ENCODE measurements around the gene GIMAP5.
A peak's percentile ranks its signal among the peaks of the same experiment; 100 is the strongest.

Gene GIMAP5

GRCh38 chr7:150737265-150738055 is at the start of gene GIMAP5:
Gene GIMAP5, plus strand, starts transcription at chr7:150737418. Its CDS starts 3,467 bp downstream, at chr7:150740885.
- Histone ChIP-seq H3K27ac (ENCODE audit: low read depth, low read length) (peak within 1 kb of the TSS; percentile 68), H3K4me3 (ENCODE audit: low read depth in 1 of 2, low read length in 2 of 2) (peak within 1 kb of the TSS; percentile 72 to 75)

GRCh38 chr7:150688630-150689029 is 48.6 kb upstream of the GIMAP5 start:
- H3K9ac ChIP-seq (ENCODE audit: low read depth in 1 of 2, low read length in 2 of 2), result no peak overlapping the region
- peak overlapping the region in 1 of 2 donors; percentile 13 for H3K4me3 ChIP-seq (ENCODE audit: low read depth in 1 of 2, low read length in 2 of 2)
- peaks cover 12 to 26% of the 10 kb centered on the region in 2 donors for H3K36me3 ChIP-seq (ENCODE audit: control insufficient read depth in 1 of 2, insufficient read depth in 2 of 2, low read length in 2 of 2)
- peaks cover 5 to 9% of the 10 kb centered on the region in 2 donors for H3K4me1 ChIP-seq (ENCODE audit: control insufficient read depth in 1 of 2, insufficient read depth in 2 of 2, low read length in 2 of 2)
- peaks cover 0 to 4% of the 10 kb centered on the region in 2 donors for H3K9me3 ChIP-seq (ENCODE audit: control insufficient read depth in 1 of 2, low read length in 2 of 2)
- H3K27me3 ChIP-seq (ENCODE audit: control insufficient read depth in 1 of 2, insufficient read depth in 2 of 2, low read length in 2 of 2), result no peaks in the 10 kb centered on the region
- no peak overlapping the region for H3K27ac ChIP-seq (ENCODE audit: low read depth, low read length)

More at GRCh38 chr7:150737265-150738055, at the start of gene GIMAP5:
- no peaks in the 10 kb centered on the region for H3K27me3 ChIP-seq (ENCODE audit: control insufficient read depth in 1 of 2, insufficient read depth in 2 of 2, low read length in 2 of 2)
- H3K36me3 ChIP-seq (ENCODE audit: control insufficient read depth in 1 of 2, insufficient read depth in 2 of 2, low read length in 2 of 2), result peaks cover 0 to 4% of the 10 kb centered on the region in 2 donors
- no peaks in the 10 kb centered on the region for H3K9me3 ChIP-seq (ENCODE audit: control insufficient read depth in 1 of 2, low read length in 2 of 2)
- H3K4me1 ChIP-seq (ENCODE audit: control insufficient read depth in 1 of 2, insufficient read depth in 2 of 2, low read length in 2 of 2), result peaks cover 0 to 7% of the 10 kb centered on the region in 2 donors
- H3K9ac ChIP-seq (ENCODE audit: low read depth in 1 of 2, low read length in 2 of 2), result peak within 1 kb of the TSS; percentile 54 to 70

GRCh38 chr7:150695654-150696053 is 41.6 kb upstream of the GIMAP5 start:
- no peak overlapping the region for H3K9ac ChIP-seq (ENCODE audit: low read depth in 1 of 2, low read length in 2 of 2)
- no peaks in the 10 kb centered on the region for H3K27me3 ChIP-seq (ENCODE audit: control insufficient read depth in 1 of 2, insufficient read depth in 2 of 2, low read length in 2 of 2)
- no peak overlapping the region for H3K27ac ChIP-seq (ENCODE audit: low read depth, low read length)
- peaks cover 6 to 13% of the 10 kb centered on the region in 2 donors for H3K36me3 ChIP-seq (ENCODE audit: control insufficient read depth in 1 of 2, insufficient read depth in 2 of 2, low read length in 2 of 2)
- H3K4me3 ChIP-seq (ENCODE audit: low read depth in 1 of 2, low read length in 2 of 2), result no peak overlapping the region
- H3K4me1 ChIP-seq (ENCODE audit: control insufficient read depth in 1 of 2, insufficient read depth in 2 of 2, low read length in 2 of 2), result no peaks in the 10 kb centered on the region
- peaks cover 4 to 39% of the 10 kb centered on the region in 2 donors for H3K9me3 ChIP-seq (ENCODE audit: control insufficient read depth in 1 of 2, low read length in 2 of 2)

- Histone ChIP-seq H3K27ac (ENCODE audit: low read depth, low read length) (no peak overlapping the region), H3K27me3 (ENCODE audit: control insufficient read depth in 1 of 2, insufficient read depth in 2 of 2, low read length in 2 of 2) (no peaks in the 10 kb centered on the region), H3K36me3 (ENCODE audit: control insufficient read depth in 1 of 2, insufficient read depth in 2 of 2, low read length in 2 of 2) (no peaks in the 10 kb centered on the region), H3K9me3 (ENCODE audit: control insufficient read depth in 1 of 2, low read length in 2 of 2) (peaks cover 30 to 51% of the 10 kb centered on the region in 2 donors), H3K4me1 (ENCODE audit: control insufficient read depth in 1 of 2, insufficient read depth in 2 of 2, low read length in 2 of 2) (no peaks in the 10 kb centered on the region), H3K4me3 (ENCODE audit: low read depth in 1 of 2, low read length in 2 of 2) (no peak overlapping the region), H3K9ac (ENCODE audit: low read depth in 1 of 2, low read length in 2 of 2) (no peak overlapping the region)
Observed at GRCh38 chr7:150703209-150703608, 34.0 kb upstream of the GIMAP5 start.

GRCh38 chr7:150715293-150715692 is 21.9 kb upstream of the GIMAP5 start:
- Histone ChIP-seq H3K9me3 (ENCODE audit: control insufficient read depth in 1 of 2, low read length in 2 of 2) (no peaks in the 10 kb centered on the region), H3K9ac (ENCODE audit: low read depth in 1 of 2, low read length in 2 of 2) (peak overlapping the region in 1 of 2 donors; percentile 4)

GRCh38 chr7:150715738-150716137 is 21.5 kb upstream of the GIMAP5 start:
- peak overlapping the region; percentile 58 for H3K27ac ChIP-seq (ENCODE audit: low read depth, low read length)
- no peaks in the 10 kb centered on the region for H3K4me1 ChIP-seq (ENCODE audit: control insufficient read depth in 1 of 2, insufficient read depth in 2 of 2, low read length in 2 of 2)
- peak overlapping the region; percentile 29 to 73 for H3K4me3 ChIP-seq (ENCODE audit: low read depth in 1 of 2, low read length in 2 of 2)

More at GRCh38 chr7:150715293-150715692, 21.9 kb upstream of the GIMAP5 start:
- Histone ChIP-seq H3K27me3 (ENCODE audit: control insufficient read depth in 1 of 2, insufficient read depth in 2 of 2, low read length in 2 of 2) (no peaks in the 10 kb centered on the region), H3K4me3 (ENCODE audit: low read depth in 1 of 2, low read length in 2 of 2) (no peak overlapping the region), H3K4me1 (ENCODE audit: control insufficient read depth in 1 of 2, insufficient read depth in 2 of 2, low read length in 2 of 2) (no peaks in the 10 kb centered on the region), H3K36me3 (ENCODE audit: control insufficient read depth in 1 of 2, insufficient read depth in 2 of 2, low read length in 2 of 2) (peaks cover 0 to 5% of the 10 kb centered on the region in 2 donors), H3K27ac (ENCODE audit: low read depth, low read length) (peak overlapping the region; percentile 1)

GRCh38 chr7:150716368-150716767 is 20.9 kb upstream of the GIMAP5 start, which contains the start of gene GIMAP1:
Gene GIMAP1, plus strand, starts transcription at chr7:150716613. Its CDS starts 2,435 bp downstream, at chr7:150719048.
- no peaks in the 10 kb centered on the region for H3K9me3 ChIP-seq (ENCODE audit: control insufficient read depth in 1 of 2, low read length in 2 of 2)
- peaks cover 0 to 7% of the 10 kb centered on the region in 2 donors for H3K36me3 ChIP-seq (ENCODE audit: control insufficient read depth in 1 of 2, insufficient read depth in 2 of 2, low read length in 2 of 2)
- H3K4me1 ChIP-seq (ENCODE audit: control insufficient read depth in 1 of 2, insufficient read depth in 2 of 2, low read length in 2 of 2), result no peaks in the 10 kb centered on the region
- H3K4me3 ChIP-seq (ENCODE audit: low read depth in 1 of 2, low read length in 2 of 2), result peak within 1 kb of the TSS; percentile 70 to 73
- peak within 1 kb of the TSS; percentile 58 for H3K27ac ChIP-seq (ENCODE audit: low read depth, low read length)
- no peaks in the 10 kb centered on the region for H3K27me3 ChIP-seq (ENCODE audit: control insufficient read depth in 1 of 2, insufficient read depth in 2 of 2, low read length in 2 of 2)
- peak within 1 kb of the TSS; percentile 12 to 68 for H3K9ac ChIP-seq (ENCODE audit: low read depth in 1 of 2, low read length in 2 of 2)

More at GRCh38 chr7:150715738-150716137, 21.5 kb upstream of the GIMAP5 start:
- Histone ChIP-seq H3K36me3 (ENCODE audit: control insufficient read depth in 1 of 2, insufficient read depth in 2 of 2, low read length in 2 of 2) (peaks cover 0 to 7% of the 10 kb centered on the region in 2 donors), H3K27me3 (ENCODE audit: control insufficient read depth in 1 of 2, insufficient read depth in 2 of 2, low read length in 2 of 2) (no peaks in the 10 kb centered on the region), H3K9me3 (ENCODE audit: control insufficient read depth in 1 of 2, low read length in 2 of 2) (no peaks in the 10 kb centered on the region), H3K9ac (ENCODE audit: low read depth in 1 of 2, low read length in 2 of 2) (peak overlapping the region; percentile 4 to 68)

GRCh38 chr7:150716939-150717338 is 20.3 kb upstream of the GIMAP5 start:
- peak overlapping the region; percentile 70 to 73 for H3K4me3 ChIP-seq (ENCODE audit: low read depth in 1 of 2, low read length in 2 of 2)
- peak overlapping the region; percentile 49 for H3K27ac ChIP-seq (ENCODE audit: low read depth, low read length)

GRCh38 chr7:150717814-150718420 is 19.3 kb upstream of the GIMAP5 start:
- Histone ChIP-seq H3K36me3 (ENCODE audit: control insufficient read depth in 1 of 2, insufficient read depth in 2 of 2, low read length in 2 of 2) (peaks cover 0 to 7% of the 10 kb centered on the region in 2 donors), H3K4me1 (ENCODE audit: control insufficient read depth in 1 of 2, insufficient read depth in 2 of 2, low read length in 2 of 2) (no peaks in the 10 kb centered on the region), H3K27me3 (ENCODE audit: control insufficient read depth in 1 of 2, insufficient read depth in 2 of 2, low read length in 2 of 2) (no peaks in the 10 kb centered on the region), H3K9ac (ENCODE audit: low read depth in 1 of 2, low read length in 2 of 2) (peak overlapping the region in 1 of 2 donors; percentile 57), H3K27ac (ENCODE audit: low read depth, low read length) (peak overlapping the region; percentile 11), H3K9me3 (ENCODE audit: control insufficient read depth in 1 of 2, low read length in 2 of 2) (no peaks in the 10 kb centered on the region), H3K4me3 (ENCODE audit: low read depth in 1 of 2, low read length in 2 of 2) (peak overlapping the region; percentile 70 to 73)

More at GRCh38 chr7:150716939-150717338, 20.3 kb upstream of the GIMAP5 start:
- H3K9ac ChIP-seq (ENCODE audit: low read depth in 1 of 2, low read length in 2 of 2), result peak overlapping the region; percentile 12 to 68
- no peaks in the 10 kb centered on the region for H3K9me3 ChIP-seq (ENCODE audit: control insufficient read depth in 1 of 2, low read length in 2 of 2)
- H3K36me3 ChIP-seq (ENCODE audit: control insufficient read depth in 1 of 2, insufficient read depth in 2 of 2, low read length in 2 of 2), result peaks cover 0 to 7% of the 10 kb centered on the region in 2 donors
- no peaks in the 10 kb centered on the region for H3K4me1 ChIP-seq (ENCODE audit: control insufficient read depth in 1 of 2, insufficient read depth in 2 of 2, low read length in 2 of 2)
- no peaks in the 10 kb centered on the region for H3K27me3 ChIP-seq (ENCODE audit: control insufficient read depth in 1 of 2, insufficient read depth in 2 of 2, low read length in 2 of 2)

- Histone ChIP-seq H3K27me3 (ENCODE audit: control insufficient read depth in 1 of 2, insufficient read depth in 2 of 2, low read length in 2 of 2) (no peaks in the 10 kb centered on the region), H3K4me3 (ENCODE audit: low read depth in 1 of 2, low read length in 2 of 2) (no peak overlapping the region)
Observed at GRCh38 chr7:150719436-150719835, 17.8 kb upstream of the GIMAP5 start.

More at GRCh38 chr7:150719436-150719835, 17.8 kb upstream of the GIMAP5 start:
- H3K4me1 ChIP-seq (ENCODE audit: control insufficient read depth in 1 of 2, insufficient read depth in 2 of 2, low read length in 2 of 2), result no peaks in the 10 kb centered on the region
- H3K36me3 ChIP-seq (ENCODE audit: control insufficient read depth in 1 of 2, insufficient read depth in 2 of 2, low read length in 2 of 2), result peaks cover 0 to 7% of the 10 kb centered on the region in 2 donors
- H3K27ac ChIP-seq (ENCODE audit: low read depth, low read length), result no peak overlapping the region
- no peak overlapping the region for H3K9ac ChIP-seq (ENCODE audit: low read depth in 1 of 2, low read length in 2 of 2)
- no peaks in the 10 kb centered on the region for H3K9me3 ChIP-seq (ENCODE audit: control insufficient read depth in 1 of 2, low read length in 2 of 2)

Measured in duodenal mucosa (tissue), 2 donors.